ENCODE data around the gene MSLN. TPM values are rescaled to one million over a fixed set of nuclear protein-coding genes. Genes with fewer than 3 reads are reported as not detected.
A peak's percentile ranks its signal among the peaks of the same experiment; 100 is the strongest.

Gene MSLN
- total and polyA plus RNA-seq, 2 of the 13 experiments (the other 11 are each of a cell fraction or from before 2014, with no cell fraction given), result 2.0 to 2.3 TPM

DNA sequence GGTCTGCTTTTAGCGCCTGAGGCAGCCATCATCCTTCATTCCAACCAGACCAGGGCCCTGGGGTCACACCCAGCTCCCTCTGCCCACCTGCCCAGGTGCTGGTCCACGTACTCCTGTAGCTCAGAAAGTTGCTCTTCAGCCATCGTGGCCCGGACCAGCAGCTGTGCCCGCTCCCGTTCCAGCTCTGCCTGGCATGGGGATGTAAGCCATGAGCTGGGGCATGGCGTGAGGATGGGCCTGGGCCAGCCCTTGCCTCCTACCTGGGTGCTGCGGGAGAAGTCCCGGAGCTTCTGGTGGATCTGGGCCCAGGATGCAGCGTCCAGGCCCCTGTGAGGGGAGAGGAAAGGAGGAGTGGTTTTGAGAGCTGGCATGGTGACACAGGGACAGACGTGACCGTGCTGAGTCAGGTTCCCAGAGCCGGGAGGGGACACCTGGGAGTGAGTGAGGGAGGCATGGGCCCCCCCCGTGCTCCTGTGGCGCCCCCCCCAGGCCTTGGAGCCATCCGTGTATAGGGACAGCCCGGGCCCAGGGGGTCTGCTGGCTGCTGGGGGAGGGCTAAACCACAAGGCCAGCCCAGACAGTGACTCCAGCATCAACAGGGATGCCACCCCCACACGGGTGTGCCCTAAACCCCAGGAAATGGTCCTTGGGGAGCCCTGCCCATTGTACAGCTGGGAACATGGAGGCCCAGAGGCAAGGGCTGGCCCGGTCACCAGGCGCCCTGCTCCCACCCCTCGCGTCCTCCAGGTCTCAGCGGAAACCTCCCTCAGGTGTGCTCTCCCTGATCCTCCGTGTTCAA lies 37.5 kb upstream of the MSLN start:
- Histone ChIP-seq H3K9me3 (ENCODE audit: low read length) (no peaks in the 10 kb centered on the region), H3K36me3 (replicated peaks in 1 of 2; ENCODE audit: control insufficient read depth in 1 of 2, insufficient read depth in 2 of 2, low read length in 2 of 2) (no peaks in the 10 kb centered on the region), H4K20me1 (ENCODE audit: insufficient read depth, low read length) (no peaks in the 10 kb centered on the region), H3K4me1 (ENCODE audit: insufficient read depth, low read length) (peaks cover 35% of the 10 kb centered on the region), H3K4me3 (replicated peaks in 1 of 3; ENCODE audit: insufficient read depth in 1 of 3, low read depth in 2 of 3, low read length in 3 of 3) (no peak overlapping the region), H2AFZ (ENCODE audit: low read length) (no peak overlapping the region), H3K27ac (ENCODE audit: extremely low read length, insufficient read depth, low read length) (no peak overlapping the region), H3K4me2 (ENCODE audit: low read depth, low read length) (no peak overlapping the region), H3K27me3 (ENCODE audit: control insufficient read depth in 1 of 2, insufficient read depth in 2 of 2, low read length in 2 of 2) (peaks cover 0 to 3% of the 10 kb centered on the region in 2 experiments; a peak in 1 of 5 replicates), H3K79me2 (ENCODE audit: insufficient read depth, low read length) (no peaks in the 10 kb centered on the region), H3K9ac (ENCODE audit: insufficient read depth, low read depth, low read length) (no peak overlapping the region)
- intact Hi-C loops (cut with micrococcal nuclease; ENCODE audit: unreplicated experiment) (no loop called here), in situ Hi-C loops (cut with HindIII; ENCODE audit: extremely low pct_ligation_motif_present, low pct_unique_long_range_greater_than_20kb) (no loop called here)
- WGBS (ENCODE audit: low lambda C conversion rate), result 87% methylated on average over 21 of the region's 24 CpGs
- ChIA-PET CTCF (ENCODE audit: low intra/inter-chr PET ratio, low total read pairs) (no interaction called here), POLR2A (interaction anchor here (0.7 kb wide), 1 partner anchor 18 kb away, joined by 3 read pairs; the partner anchor contains the start of gene CIAO3)
- no peak for DNase-seq (ENCODE audit: low spot score)
- BruUV-seq (replicated peaks), result no TSS peak
- ATAC-seq, result no peak
- TF ChIP-seq PHF20 (CRISPR knock-in tag; IDR thresholded peaks at IDR 0.05) (no peak), POLR2G (IDR thresholded peaks at IDR 0.05; ENCODE audit: low read depth, low read length) (peak; percentile 42; the same call in 1 of the 2 replicates), ZNF44 (CRISPR knock-in tag; IDR thresholded peaks at IDR 0.05) (no peak), ZNF629 (CRISPR knock-in tag; conservative IDR thresholded peaks at IDR 0.05) (peak; percentile 71)
- no peak for FAIRE-seq

DNA sequence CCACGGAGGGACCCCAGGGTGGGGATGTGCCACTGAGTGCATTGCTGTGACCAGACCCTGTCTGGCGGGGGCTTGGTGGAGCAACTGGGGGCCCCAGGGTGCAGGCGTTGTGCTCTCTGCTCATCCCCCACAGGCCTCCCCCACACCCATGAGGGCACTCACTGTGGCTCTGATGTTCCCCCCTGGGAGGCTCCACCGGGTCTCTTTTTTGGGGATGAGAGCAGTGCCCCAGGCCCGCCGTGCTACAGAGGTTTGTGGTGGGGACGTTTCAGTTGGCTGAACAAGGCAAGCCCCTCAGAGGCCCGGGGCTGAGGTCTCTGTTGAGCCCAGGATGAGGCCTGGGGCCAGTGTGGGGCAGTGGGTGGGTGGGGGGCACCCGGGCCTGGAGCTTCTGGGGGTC lies 36.8 kb upstream of the MSLN start:
- Histone ChIP-seq H3K9me3 (ENCODE audit: low read length) (no peaks in the 10 kb centered on the region), H3K79me2 (ENCODE audit: insufficient read depth, low read length) (no peaks in the 10 kb centered on the region), H3K4me3 (replicated peaks in 1 of 3; ENCODE audit: insufficient read depth in 1 of 3, low read depth in 2 of 3, low read length in 3 of 3) (no peak overlapping the region), H3K9ac (ENCODE audit: insufficient read depth, low read depth, low read length) (no peak overlapping the region), H3K27ac (ENCODE audit: extremely low read length, insufficient read depth, low read length) (no peak overlapping the region), H2AFZ (ENCODE audit: low read length) (no peak overlapping the region), H4K20me1 (ENCODE audit: insufficient read depth, low read length) (no peaks in the 10 kb centered on the region), H3K4me1 (ENCODE audit: insufficient read depth, low read length) (peaks cover 35% of the 10 kb centered on the region), H3K4me2 (ENCODE audit: low read depth, low read length) (no peak overlapping the region), H3K27me3 (ENCODE audit: control insufficient read depth in 1 of 2, insufficient read depth in 2 of 2, low read length in 2 of 2) (peaks cover 0 to 3% of the 10 kb centered on the region in 2 experiments; a peak in 1 of 5 replicates), H3K36me3 (replicated peaks in 1 of 2; ENCODE audit: control insufficient read depth in 1 of 2, insufficient read depth in 2 of 2, low read length in 2 of 2) (no peaks in the 10 kb centered on the region)
- no TSS peak for BruUV-seq (replicated peaks)
- CTCF ChIA-PET (ENCODE audit: low intra/inter-chr PET ratio, low total read pairs), result no interaction called here
- FAIRE-seq (no peak), ATAC-seq (no peak), DNase-seq (ENCODE audit: low spot score) (no peak)
- in situ Hi-C loops (cut with HindIII; ENCODE audit: extremely low pct_ligation_motif_present, low pct_unique_long_range_greater_than_20kb), result no loop called here
- intact Hi-C loops (cut with micrococcal nuclease; ENCODE audit: unreplicated experiment), result no loop called here
- 54% methylated on average over 3 of the region's 9 CpGs for WGBS (ENCODE audit: low lambda C conversion rate)
- POLR2A ChIA-PET, result no interaction called here
- peak; percentile 25 for TF ChIP-seq AGO1 (IDR thresholded peaks at IDR 0.05; ENCODE audit: low read depth, low read length, poor library complexity, severe bottlenecking)
- TF ChIP-seq, protein P1, sequence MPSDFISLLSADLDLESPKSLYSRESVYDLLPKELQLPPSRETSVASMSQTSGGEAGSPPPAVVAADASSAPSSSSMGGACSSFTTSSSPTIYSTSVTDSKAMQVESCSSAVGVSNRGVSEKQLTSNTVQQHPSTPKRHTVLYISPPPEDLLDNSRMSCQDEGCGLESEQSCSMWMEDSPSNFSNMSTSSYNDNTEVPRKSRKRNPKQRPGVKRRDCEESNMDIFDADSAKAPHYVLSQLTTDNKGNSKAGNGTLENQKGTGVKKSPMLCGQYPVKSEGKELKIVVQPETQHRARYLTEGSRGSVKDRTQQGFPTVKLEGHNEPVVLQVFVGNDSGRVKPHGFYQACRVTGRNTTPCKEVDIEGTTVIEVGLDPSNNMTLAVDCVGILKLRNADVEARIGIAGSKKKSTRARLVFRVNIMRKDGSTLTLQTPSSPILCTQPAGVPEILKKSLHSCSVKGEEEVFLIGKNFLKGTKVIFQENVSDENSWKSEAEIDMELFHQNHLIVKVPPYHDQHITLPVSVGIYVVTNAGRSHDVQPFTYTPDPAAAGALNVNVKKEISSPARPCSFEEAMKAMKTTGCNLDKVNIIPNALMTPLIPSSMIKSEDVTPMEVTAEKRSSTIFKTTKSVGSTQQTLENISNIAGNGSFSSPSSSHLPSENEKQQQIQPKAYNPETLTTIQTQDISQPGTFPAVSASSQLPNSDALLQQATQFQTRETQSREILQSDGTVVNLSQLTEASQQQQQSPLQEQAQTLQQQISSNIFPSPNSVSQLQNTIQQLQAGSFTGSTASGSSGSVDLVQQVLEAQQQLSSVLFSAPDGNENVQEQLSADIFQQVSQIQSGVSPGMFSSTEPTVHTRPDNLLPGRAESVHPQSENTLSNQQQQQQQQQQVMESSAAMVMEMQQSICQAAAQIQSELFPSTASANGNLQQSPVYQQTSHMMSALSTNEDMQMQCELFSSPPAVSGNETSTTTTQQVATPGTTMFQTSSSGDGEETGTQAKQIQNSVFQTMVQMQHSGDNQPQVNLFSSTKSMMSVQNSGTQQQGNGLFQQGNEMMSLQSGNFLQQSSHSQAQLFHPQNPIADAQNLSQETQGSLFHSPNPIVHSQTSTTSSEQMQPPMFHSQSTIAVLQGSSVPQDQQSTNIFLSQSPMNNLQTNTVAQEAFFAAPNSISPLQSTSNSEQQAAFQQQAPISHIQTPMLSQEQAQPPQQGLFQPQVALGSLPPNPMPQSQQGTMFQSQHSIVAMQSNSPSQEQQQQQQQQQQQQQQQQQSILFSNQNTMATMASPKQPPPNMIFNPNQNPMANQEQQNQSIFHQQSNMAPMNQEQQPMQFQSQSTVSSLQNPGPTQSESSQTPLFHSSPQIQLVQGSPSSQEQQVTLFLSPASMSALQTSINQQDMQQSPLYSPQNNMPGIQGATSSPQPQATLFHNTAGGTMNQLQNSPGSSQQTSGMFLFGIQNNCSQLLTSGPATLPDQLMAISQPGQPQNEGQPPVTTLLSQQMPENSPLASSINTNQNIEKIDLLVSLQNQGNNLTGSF (CRISPR knock-in tag; IDR thresholded peaks at IDR 0.05), result no peak
- TF ChIP-seq, protein P2, sequence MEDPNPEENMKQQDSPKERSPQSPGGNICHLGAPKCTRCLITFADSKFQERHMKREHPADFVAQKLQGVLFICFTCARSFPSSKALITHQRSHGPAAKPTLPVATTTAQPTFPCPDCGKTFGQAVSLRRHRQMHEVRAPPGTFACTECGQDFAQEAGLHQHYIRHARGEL (CRISPR knock-in tag; IDR thresholded peaks at IDR 0.05), result no peak
- no peak for TF ChIP-seq GTF2F1 (IDR thresholded peaks at IDR 0.05; ENCODE audit: low read length)
- no peak for TF ChIP-seq MED1 (CRISPR knock-in tag; IDR thresholded peaks at IDR 0.05)
- TF ChIP-seq ZNF562 (CRISPR knock-in tag; IDR thresholded peaks at IDR 0.05; ENCODE audit: borderline replicate concordance), result no peak
- no peak for TF ChIP-seq ARNT2 (CRISPR knock-in tag; IDR thresholded peaks at IDR 0.05; ENCODE audit: low read depth)

All from HepG2 (cell line).